Smooth muscle cell (in vitro differentiated cells): ENCODE measurements around the gene CDK14. TPM values are rescaled to one million over a fixed set of nuclear protein-coding genes. Genes with fewer than 3 reads are reported as not detected.

ENCODE experiments used
- DNase-seq: peaks from one replicate; lab custom pipeline; 2025; ENCODE audit not compliant: unreplicated experiment; lab: John Stamatoyannopoulos, UW
- H2AFZ ChIP-seq: fragments of 200-600 bp; sonication (generic); 2 replicates; pipeline ENCODE4 v1.6.0; 2016; ENCODE audit warnings: antibody characterized with exemption, low read depth, mild to moderate bottlenecking
- H3F3A ChIP-seq: fragments of 200-600 bp; sonication (generic); 2 replicates; pipeline ENCODE4 v1.6.0; 2017; ENCODE audit warnings: antibody characterized with exemption, low read depth
- H3K27ac ChIP-seq: fragments of 200-600 bp; sonication (generic); 2 replicates; pipeline ENCODE4 v1.5.1; 2016; ENCODE audit warnings: low read depth, mild to moderate bottlenecking
- H3K27me3 ChIP-seq: fragments of 200-600 bp; sonication (generic); 2 replicates; pipeline ENCODE4 v1.6.1; 2016; ENCODE audit warnings: low read depth, mild to moderate bottlenecking
- H3K36me3 ChIP-seq: fragments of 200-600 bp; sonication (generic); 2 replicates; pipeline ENCODE4 v1.5.1; 2016; ENCODE audit warnings: low read depth
- H3K4me1 ChIP-seq: fragments of 200-600 bp; sonication (generic); 2 replicates; pipeline ENCODE4 v1.5.1; 2016; ENCODE audit warnings: low read depth
- H3K4me2 ChIP-seq: fragments of 200-600 bp; sonication (generic); 2 replicates; pipeline ENCODE4 v1.6.0; 2016; ENCODE audit warnings: mild to moderate bottlenecking
- H3K4me3 ChIP-seq: fragments of 200-600 bp; sonication (generic); 2 replicates; pipeline ENCODE4 v1.5.1; 2016; ENCODE audit warnings: mild to moderate bottlenecking
- H3K79me2 ChIP-seq: fragments of 200-600 bp; sonication (generic); 2 replicates; pipeline ENCODE4 v1.6.0; 2016; ENCODE audit warnings: low read depth, mild to moderate bottlenecking
- H3K9ac ChIP-seq: fragments of 200-600 bp; sonication (generic); 2 replicates; pipeline ENCODE4 v1.6.0; 2016; ENCODE audit warnings: low read depth
- H3K9me3 ChIP-seq: fragments of 200-600 bp; sonication (generic); replicated peaks from 2 replicates; pipeline ENCODE4 v1.5.1; 2016; ENCODE audit warnings: low read depth
- H4K20me1 ChIP-seq: fragments of 200-600 bp; sonication (generic); 2 replicates; pipeline ENCODE4 v1.6.0; 2016; ENCODE audit warnings: low read depth
- WGBS: methylation state at CpG from one replicate; pipeline ENCODE4 v1.1.7; 2016; ENCODE audit warnings: low lambda C conversion rate; 5-methylcytosine and 5-hydroxymethylcytosine counted together
- polyA plus RNA-seq: library from polyadenylated mRNA; unstranded; fragments of >200 nt; fragmentation: Nextera tagmentation; extraction: Ambion mirVana; gene quantifications from 2 replicates; pipeline ENCODE4 v1.2.1, GENCODE V29; 2016
- total RNA-seq: library from RNA; depleted of rRNA; stranded (reverse); fragments of >200 nt; gene quantifications from 2 replicates; pipeline ENCODE4 v1.2.3, GENCODE V29; 2014
- TF ChIP-seq, protein P1 (sequence below): fragments of 200-600 bp; sonication (generic); IDR thresholded peaks from 2 replicates; pipeline ENCODE4 v1.5.1; 2017; ENCODE audit warnings: borderline replicate concordance, mild to moderate bottlenecking, antibody characterized with exemption; ENCODE audit not compliant: insufficient read depth, poor library complexity, severe bottlenecking

CDK14 gene
- total and polyA plus RNA-seq, 2 experiments from 2014 or later: 4.1 to 5.3 TPM

DNA sequence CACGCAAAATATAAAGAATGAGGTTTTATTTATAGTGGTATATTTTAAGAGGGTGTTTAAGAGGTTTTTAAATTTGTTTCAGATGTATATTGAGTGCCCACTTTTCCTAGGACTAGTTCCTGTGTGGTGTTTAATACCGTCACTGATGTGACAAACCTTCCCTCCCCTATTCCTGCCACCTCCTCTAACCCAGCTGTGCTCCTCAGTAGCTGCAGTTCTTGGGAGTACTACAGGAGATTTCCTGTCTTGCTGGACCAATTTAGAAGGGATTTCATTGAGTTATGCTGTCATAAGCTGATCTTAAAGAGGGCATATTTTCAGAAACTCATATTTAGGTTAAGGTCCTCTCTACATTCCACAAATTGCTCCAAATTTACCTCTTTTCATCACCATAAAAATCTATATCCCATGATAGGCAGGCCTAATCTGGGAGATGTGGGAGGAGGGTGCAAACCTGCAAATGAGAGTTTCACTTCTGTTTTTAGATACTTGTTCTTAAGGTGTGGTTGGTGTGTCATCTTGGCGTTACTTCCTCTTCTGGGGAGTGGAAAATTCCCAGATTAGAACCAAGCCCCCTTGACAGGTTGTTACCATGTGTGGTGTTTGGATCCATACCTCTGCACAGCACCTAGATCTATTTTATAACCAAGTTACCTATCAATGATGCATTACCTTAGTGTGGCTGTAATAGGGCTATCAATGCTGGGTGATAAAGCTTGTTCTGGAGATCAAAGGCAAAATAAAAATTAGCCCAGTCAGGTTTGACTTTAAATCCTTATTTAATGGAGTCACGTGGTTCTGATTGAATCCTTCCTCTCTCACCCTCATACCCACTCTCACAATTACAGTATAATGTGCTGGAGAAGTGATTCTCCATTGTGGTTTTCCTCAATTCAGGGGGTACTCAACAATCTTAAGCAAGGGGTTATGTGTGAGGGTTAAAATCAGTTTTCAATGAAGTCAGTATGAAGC, 141.1 kb downstream of the CDK14 start:
- no peaks in the 10 kb centered on the region for H3K79me2 ChIP-seq
- DNase-seq: no peak
- peaks cover 3% of the 10 kb centered on the region for H3K9me3 ChIP-seq
- no peaks in the 10 kb centered on the region for H3K27me3 ChIP-seq
- H3K4me2 ChIP-seq: no peak overlapping the region
- H3F3A ChIP-seq: no peaks in the 10 kb centered on the region
- TF ChIP-seq, protein P1, sequence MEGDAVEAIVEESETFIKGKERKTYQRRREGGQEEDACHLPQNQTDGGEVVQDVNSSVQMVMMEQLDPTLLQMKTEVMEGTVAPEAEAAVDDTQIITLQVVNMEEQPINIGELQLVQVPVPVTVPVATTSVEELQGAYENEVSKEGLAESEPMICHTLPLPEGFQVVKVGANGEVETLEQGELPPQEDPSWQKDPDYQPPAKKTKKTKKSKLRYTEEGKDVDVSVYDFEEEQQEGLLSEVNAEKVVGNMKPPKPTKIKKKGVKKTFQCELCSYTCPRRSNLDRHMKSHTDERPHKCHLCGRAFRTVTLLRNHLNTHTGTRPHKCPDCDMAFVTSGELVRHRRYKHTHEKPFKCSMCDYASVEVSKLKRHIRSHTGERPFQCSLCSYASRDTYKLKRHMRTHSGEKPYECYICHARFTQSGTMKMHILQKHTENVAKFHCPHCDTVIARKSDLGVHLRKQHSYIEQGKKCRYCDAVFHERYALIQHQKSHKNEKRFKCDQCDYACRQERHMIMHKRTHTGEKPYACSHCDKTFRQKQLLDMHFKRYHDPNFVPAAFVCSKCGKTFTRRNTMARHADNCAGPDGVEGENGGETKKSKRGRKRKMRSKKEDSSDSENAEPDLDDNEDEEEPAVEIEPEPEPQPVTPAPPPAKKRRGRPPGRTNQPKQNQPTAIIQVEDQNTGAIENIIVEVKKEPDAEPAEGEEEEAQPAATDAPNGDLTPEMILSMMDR: no peak
- H3K27ac ChIP-seq: no peak overlapping the region
- no peak overlapping the region for H3K9ac ChIP-seq
- peaks cover under 1% of the 10 kb centered on the region for H3K4me1 ChIP-seq
- no peak overlapping the region for H2AFZ ChIP-seq
- H3K36me3 ChIP-seq: no peaks in the 10 kb centered on the region
- no peak overlapping the region for H3K4me3 ChIP-seq
- WGBS: 93% methylated on average over 4 of the region's 4 CpGs
- no peaks in the 10 kb centered on the region for H4K20me1 ChIP-seq

DNA sequence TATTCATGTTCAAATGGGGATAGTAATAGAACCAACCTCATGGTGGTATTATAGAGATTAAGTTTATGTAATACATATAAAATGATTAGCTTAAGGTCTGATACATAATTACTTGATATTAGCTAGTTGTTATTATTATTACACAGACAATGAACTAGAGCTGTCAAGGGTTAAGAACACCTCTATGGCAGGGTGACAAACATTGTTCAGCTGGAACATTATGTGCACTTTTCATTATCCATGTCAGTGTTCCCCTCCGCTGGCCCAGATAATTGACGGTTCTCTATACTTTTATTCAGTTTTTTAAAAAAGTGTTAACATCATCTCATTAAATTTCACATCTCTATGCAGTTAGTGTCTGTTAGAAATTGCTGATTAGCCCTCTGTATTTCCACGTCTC, 142.1 kb downstream of the CDK14 start:
- no peak overlapping the region for H3K27ac ChIP-seq
- H2AFZ ChIP-seq: no peak overlapping the region
- TF ChIP-seq, protein P1: no peak
- no peaks in the 10 kb centered on the region for H3K27me3 ChIP-seq
- H3K4me2 ChIP-seq: no peak overlapping the region
- no peak overlapping the region for H3K4me3 ChIP-seq
- no peaks in the 10 kb centered on the region for H3K79me2 ChIP-seq
- peaks cover 9% of the 10 kb centered on the region for H3K4me1 ChIP-seq
- no peaks in the 10 kb centered on the region for H3K36me3 ChIP-seq
- 92% methylated on average over 3 of the region's 3 CpGs for WGBS
- no peaks in the 10 kb centered on the region for H3F3A ChIP-seq
- H3K9me3 ChIP-seq: peaks cover 3% of the 10 kb centered on the region
- H3K9ac ChIP-seq: no peak overlapping the region
- no peaks in the 10 kb centered on the region for H4K20me1 ChIP-seq
- no peak for DNase-seq

DNA sequence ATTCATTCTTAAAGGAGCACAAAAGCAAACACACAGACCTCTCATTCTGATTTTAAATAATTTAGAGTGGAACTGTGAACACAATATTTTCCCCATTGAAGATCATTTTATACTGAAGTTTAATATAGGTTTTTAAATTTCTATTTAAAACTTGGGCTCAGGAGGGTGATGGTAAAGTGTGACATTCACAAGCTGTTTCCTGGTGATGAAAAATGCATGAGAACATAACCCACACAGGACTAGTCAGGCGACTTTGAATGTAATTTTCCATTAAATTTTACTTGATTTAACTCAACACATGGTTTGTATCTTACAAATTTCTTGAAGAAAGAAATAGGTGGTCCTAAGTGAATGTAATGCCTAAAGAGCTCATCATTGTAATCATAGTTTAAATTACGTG, 143.6 kb downstream of the CDK14 start:
- Histone ChIP-seq H3F3A (no peaks in the 10 kb centered on the region), H3K9me3 (no peaks in the 10 kb centered on the region), H3K79me2 (no peaks in the 10 kb centered on the region), H3K27me3 (no peaks in the 10 kb centered on the region), H3K4me1 (peaks cover 14% of the 10 kb centered on the region), H2AFZ (no peak overlapping the region), H3K27ac (no peak overlapping the region), H3K9ac (no peak overlapping the region), H4K20me1 (no peaks in the 10 kb centered on the region), H3K4me2 (no peak overlapping the region), H3K36me3 (no peaks in the 10 kb centered on the region), H3K4me3 (no peak overlapping the region)
- WGBS: 87% methylated on average over 2 of the region's 2 CpGs
- no peak for DNase-seq
- TF ChIP-seq, protein P1: no peak
